GM20431 (cell line): Measurements from ENCODE around the gene MSL2.
"Not testable (repeated sequence)": the region's sequence is repeated elsewhere in the genome, so short reads cannot be mapped to it uniquely, and the experiment has no call there.

Experiments
- in situ Hi-C: fragments of 300-500 bp; cut with MseI, MboI; formaldehyde crosslinking; loops from one replicate; pipeline ENCODE4 v1.15.0; 2020; ENCODE audit warnings: low sequenced_read_pairs; ENCODE audit not compliant: unreplicated experiment

Gene MSL2

DNA sequence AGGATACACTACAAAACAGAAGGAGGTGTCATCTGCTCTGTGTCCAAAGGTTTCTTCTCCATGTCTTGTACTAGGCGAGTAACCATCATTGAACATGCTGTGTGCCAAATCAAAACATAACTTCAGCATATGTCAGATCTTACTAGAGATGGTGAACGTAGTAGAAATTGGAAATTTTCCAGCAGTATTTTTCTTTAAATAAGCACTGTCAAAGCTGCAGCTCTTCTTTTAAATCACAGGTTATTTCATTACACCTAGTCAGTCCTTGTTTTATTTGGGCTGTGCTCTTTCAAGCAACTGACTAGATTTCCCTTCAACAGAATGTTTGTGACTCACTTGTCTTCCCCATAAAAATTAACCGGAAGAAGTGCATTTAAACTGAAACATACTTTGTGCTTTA is 46.5 kb downstream of the MSL2 start:
- in situ Hi-C loops = no loop called here

DNA sequence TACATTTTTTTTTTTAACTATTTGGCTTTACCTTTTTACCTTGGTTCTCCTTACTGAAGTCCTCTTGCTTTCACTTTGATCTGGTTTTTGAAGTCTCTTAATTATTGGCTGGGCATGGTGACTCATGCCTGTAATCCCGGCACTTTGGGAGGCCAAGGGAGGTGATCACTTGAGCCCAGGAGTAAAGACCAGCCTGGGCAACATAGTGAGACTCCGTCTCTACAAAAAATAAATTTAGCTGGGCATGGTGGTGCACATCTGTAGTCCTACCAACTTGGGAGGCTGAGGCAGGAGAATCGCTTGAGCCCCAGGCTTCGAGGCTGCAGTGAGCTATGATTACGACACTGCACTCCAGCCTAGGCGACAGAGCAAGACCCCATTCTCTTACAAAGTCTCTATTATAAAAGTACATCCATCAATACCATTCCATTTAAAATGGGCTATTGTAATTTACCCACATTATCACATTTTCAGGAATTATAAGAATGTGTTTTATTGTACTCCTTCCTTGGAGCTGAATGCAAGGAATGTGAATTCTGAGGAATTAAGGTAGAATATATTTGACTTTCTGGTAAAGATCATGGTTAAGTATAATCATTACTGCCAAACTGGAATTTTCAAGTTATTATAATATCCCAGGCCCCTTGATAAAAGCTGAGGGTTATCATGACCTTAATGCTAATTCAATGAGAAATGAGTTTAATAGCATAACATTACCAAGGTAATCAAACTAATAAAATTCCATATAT is 49.0 kb downstream of the MSL2 start:
- in situ Hi-C loops = no loop called here

DNA sequence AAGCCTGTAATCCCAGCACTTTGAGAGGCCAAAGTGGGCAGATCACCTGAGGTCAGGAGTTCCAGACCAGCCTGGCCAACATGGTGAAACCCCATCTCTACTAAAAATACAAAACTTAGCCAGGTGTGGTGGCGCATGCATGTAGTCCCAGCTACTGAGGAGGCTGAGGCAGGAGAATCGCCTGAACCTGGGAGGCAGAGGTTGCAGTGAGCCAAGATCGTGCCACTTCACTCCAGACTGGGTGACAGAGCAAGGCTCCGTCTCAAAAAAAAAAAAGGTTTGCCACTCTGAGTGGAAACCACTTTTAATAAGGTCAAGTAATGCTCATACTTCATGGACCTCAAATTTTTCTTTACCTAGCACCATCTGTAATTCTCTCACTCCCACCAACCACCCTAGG is 51.7 kb downstream of the MSL2 start:
- in situ Hi-C loops = not testable (repeated sequence)

DNA sequence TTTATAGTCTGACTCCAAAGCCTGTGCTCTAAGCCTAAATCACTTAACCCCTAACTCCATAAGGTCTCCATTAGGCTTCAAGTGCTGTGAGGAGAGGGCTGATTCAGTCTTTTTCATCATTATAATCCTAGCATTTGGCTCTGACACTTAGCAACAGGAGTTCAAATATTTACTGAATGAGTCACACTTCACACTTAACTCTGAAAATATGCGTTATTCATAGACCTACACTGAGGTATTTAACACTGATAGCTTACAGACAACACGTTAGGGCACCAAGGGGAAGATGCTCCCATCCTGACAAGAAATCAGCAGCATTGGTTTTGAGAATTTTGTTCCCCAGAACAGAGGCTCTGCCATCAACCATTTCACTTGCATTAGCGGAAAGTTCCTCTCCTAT is 53.5 kb downstream of the MSL2 start:
- in situ Hi-C loops = no loop called here

DNA sequence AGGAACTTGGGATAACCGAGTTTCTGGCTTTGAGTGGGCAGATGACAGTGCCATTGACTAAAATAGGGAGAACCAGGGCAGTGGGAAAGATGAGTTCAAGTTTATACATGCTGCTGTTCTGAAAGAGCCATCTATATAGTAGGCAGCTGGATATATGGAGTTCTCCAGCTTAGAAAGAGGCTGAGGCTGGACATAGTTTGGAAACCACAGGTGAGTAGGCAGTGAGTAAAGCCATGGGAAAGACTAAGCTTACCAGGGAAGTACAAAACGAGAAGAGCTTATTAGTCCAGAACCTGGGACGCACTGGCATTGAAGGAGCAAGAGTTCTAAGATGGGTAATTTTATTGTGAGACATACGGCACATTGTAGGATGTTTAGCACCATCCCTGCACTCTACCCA is 54.2 kb downstream of the MSL2 start:
- in situ Hi-C loops = no loop called here

DNA sequence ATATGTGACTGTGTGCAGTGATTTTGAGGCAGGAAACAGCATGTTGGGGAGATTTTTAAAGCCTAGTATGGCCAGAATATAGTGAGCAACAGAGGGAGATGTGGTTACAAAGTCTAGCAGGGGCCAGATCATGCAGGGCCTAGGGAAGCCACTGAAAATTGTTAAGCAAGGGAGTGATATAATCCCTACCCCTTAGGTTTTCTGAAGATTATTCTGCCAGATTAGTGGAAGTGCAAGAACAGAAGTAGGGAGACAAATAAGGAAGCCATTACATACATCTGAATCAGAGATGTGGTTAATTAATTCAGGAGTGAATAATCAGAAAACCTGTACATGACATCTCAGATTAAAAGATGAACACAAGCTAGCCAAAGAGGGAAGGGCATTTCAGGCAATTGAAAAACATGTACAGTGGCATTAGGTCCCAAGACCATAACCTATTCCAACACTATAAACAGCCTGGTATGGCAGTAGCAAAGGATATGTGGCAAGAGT is 54.8 kb downstream of the MSL2 start:
- in situ Hi-C loops = no loop called here

DNA sequence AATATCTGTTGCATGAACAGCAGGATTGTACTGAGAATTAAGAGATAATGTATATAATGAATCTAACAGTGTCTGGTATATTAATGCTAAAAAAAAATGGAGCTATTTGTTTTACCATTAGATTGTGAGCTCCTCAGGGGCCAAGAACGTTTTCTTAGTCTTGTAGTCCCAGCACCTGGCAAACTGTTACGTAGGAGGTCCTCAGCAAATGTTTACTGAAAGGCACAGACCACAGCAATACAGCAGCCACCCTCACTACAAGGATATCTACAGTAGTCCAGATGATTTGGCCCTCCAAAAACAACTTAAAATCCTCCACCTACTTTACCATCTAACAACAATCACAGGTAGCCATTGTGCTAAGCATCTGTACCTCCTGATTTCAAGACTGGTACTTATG is 59.7 kb downstream of the MSL2 start:
- in situ Hi-C loops = no loop called here

DNA sequence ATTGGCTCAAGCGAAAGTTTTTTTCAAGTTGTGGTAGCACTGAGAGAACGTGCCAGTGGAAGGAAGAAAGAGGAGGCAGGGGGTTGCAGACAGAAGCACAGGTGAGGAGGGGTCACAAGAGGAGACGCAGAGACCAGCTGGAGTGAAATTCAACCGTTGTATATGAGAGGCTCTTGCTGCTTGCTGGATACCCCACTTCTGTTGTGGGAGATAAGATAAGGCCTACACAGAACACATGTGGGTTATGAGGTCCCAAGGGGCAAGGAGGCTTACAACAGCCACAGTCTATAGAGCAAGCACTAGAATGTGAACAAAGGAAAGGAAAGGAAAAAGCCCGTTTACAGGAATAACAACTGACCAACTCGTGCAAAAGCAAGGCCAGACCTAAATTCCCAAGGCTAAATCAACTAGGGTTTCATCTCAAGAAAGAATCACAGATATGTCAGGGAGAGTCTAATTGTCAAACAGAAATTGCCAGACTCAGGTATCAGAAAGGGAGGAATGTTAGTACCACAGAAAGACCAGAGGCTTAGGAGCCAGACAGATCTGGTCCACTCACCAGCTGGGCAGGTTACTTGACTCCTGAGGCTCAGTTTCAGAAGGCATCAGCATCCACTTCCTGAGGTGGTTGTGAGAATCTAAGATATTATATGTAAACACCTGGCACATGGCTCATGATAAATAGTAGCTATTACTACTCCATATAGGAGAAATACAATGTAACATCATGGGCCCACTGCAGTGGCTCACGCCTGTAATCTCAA is 60.9 kb downstream of the MSL2 start:
- in situ Hi-C loops = no loop called here

DNA sequence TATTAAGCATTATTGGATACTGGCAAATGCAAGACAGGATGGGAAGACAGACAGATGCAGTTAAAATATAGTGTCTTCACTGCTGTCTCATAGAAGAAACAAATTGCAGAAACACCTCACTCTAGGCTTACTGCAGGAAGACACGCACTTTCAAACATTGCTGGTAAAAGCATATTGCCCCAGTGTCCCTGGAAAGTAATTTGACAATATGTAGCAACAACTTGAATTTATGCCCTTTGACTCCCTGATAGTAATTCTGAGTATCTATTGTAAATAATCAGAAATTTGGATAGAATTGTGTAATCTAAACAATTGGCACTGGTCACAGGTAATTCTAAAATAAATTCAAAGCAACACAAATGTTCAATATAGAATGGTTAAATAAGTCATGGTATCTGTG is 62.0 kb downstream of the MSL2 start:
- in situ Hi-C loops = no loop called here

DNA sequence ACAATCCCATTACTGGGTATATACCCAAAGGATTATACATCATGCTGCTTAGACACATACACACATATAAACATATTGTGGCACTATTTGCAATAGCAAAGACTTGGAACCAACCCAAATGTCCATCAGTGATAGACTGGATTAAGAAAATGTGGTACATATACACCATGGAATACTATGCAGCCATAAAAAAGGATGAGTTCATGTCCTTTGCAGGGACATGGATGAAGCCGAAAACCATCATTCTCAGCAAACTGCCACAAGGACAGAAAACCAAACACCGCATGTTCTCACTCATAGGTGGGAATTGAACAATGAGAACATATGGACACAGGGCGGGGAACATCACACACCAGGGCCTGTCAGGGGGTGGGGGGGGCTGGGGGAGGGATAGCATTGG is 64.5 kb downstream of the MSL2 start:
- in situ Hi-C loops = not testable (repeated sequence)

DNA sequence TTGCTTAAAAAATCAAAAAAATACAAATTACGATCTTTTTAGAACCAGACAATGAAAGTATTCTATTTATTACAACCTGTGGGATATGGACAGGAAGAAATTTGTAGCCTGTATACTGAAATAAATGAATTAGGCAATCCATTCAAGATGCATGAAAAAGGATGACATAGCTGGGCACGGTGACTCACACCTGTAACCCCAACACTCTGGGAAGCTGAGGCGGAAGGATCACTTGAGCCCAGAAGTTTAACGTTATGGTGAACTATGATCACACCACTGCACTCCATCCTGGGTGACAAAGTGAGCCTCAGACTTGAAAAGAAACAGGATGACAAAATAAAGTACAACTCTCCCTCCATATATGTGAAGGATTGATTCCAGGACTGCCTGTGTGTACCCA is 74.1 kb downstream of the MSL2 start:
- in situ Hi-C loops = no loop called here

DNA sequence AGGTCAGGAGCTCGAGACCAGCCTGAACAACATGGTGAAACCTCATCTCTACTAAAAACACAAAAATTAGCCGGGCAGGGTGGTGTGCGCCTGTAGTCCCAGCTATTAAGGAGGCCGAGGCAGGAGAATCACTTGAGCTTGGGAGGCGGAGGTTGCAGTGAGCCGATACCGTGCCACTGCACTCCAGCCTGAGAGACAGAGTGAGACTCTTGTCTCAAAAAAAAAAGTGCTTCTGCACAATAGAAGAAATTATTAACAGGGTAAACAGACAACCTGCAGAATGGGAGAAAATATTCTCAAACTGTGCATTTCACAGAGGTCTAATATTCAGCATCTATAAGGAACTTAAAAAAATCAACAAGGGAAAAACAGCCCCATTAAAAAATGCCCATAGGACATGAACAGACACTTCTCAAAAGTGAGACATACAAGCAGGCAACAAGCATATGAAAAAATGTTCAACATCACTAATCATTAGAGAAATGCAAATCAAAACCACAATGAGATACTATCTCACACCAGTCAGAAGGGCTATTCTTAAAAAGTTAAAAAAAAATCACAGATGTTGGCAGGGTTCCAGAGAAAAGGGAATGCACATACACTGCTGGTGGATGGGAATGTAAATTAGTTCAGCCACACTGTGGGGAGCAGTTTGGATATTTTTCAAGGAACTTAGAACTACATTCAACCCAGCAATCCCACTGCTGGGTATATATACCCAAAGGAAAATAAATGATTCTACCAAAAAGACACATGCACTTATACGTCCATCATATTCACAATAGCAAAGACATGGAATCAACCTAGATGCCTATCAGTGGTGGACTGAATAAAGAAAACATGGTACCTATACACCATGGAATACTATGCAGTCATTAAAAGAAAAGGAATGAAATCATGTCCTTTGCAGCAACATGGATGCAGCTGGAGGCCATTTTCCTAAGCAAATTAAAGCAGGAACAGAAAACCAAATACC is 75.5 kb downstream of the MSL2 start:
- in situ Hi-C loops = no loop called here

DNA sequence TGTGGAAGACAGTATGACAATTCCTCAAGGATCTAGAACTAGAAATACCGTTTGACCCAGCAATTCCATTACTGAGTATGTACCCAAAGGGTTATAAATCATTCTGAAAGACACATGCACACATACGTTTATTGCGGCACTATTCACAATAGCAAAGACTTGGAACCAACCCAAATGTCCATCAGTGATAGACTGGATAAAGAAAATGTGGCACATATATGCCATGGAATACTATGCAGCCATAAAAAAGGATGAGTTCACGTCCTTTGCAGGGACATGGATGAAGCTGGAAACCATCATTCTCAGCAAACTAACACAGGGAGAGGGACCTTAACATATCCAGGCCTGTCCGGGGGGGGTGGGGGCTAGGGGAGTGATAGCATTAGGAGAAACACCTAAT is 76.4 kb downstream of the MSL2 start:
- in situ Hi-C loops = not testable (repeated sequence)

DNA sequence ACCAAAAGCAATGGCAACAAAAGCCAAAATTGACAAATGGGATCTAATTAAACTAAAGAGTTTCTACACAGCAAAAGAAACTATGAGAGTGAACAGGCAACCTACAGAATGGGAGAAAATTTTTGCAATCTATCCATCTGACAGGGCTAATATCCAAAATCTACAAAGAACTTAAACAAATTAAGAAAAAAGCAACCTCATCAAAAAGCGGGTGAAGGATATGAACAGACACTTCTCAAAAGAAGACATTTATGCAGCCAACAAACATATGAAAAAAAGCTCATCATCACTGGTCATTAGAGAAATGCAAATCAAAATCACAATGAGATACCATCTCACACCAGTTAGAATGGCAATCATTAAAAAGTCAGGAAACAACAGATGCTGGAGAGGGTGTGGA is 76.8 kb downstream of the MSL2 start:
- in situ Hi-C loops = not testable (repeated sequence)

DNA sequence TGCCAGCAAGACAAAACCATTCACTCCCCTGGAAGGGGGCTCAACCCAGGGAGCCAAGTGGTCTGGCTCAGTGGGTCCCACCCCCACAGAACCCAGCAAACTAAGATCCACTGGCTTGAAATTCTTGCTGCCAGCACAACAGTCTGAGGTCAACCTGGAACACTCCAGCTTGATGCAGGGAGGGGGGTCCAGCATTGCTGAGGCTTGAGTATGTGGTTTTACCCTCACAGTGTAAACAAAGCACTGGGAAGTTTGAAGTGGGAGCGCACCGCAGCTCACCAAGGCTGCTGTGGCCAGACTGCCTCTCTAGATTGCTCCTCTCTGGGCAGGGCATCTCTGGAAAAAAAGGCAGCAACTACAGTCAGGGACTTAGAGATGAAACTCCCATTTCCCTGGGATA is 81.7 kb downstream of the MSL2 start:
- in situ Hi-C loops = no loop called here

DNA sequence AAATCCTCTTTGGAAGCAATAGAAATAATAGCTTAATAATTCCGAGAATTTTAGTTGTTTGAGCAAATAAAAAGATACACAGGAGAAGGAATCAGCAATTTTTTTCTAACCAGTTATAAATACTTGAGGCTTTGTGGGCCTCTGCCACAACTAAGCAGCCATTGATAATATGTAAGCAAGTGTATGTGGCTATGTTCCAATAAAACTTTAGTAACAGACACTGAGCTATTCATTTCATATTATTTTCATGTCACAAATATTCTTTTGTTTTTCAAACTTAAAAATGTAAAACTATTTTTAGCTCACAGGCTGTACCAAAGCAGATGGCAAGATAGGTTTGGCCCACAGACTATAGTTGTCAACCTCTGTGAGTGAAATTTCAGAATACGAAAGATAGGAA is 85.7 kb downstream of the MSL2 start:
- in situ Hi-C loops = no loop called here

DNA sequence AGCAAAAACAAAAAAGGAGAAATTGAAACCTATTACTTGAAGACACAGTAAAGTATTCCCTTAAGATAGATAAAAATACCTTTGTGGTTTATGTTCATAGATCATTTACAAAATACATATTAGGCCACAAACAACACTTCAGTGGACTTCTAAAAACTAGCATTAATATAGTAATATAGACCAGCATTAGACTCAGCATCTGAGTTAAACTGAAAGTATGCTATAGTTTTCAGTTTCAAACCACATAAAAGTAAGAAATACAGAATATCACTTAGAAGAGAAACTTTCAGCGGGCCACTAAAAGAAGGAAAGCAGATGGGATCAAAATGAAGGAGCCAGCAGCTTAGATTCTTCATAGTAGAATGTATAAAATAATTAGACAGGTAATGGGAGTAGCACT is 86.6 kb downstream of the MSL2 start:
- in situ Hi-C loops = no loop called here

DNA sequence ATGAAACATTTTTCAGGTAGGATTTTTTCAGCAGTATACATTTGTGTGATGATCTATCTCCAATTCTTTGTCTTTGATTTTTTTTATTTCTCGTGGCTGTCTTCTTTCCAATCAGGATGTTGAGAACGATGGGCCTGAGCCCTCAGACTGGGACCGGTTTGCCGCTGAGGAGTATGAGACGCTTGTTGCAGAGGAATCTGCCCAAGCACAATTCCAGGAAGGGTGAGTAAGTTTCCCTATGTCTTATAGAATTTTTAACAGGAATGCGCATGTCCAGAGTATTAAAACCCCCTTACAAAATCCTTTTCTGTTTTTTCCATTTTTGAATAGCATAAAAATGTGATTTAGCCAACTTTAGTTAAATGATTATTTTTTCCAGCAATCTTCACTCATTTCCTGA is 90.0 kb downstream of the MSL2 start:
- in situ Hi-C loops = no loop called here

DNA sequence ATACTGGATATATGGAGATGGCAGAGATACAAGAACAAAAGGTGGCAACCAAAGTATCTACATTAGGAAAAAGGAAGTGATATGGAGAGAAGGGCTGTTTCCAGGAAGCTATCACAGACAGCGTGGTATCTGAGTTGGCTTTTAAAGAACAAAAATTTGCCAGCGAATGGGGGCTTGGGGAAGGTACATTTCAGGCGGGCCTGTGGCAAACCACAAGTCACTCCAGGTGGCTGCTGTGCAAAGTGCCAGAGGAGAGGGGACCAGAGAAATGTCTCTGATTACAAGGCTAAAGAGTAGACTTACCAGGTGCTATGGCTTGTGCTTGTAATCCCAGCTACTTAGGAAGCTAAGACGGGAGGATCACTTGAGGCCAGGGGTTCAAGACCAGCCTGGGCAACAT is 91.1 kb downstream of the MSL2 start:
- in situ Hi-C loops = no loop called here
